ENCODE results near the gene LMAN1L.

DNA sequence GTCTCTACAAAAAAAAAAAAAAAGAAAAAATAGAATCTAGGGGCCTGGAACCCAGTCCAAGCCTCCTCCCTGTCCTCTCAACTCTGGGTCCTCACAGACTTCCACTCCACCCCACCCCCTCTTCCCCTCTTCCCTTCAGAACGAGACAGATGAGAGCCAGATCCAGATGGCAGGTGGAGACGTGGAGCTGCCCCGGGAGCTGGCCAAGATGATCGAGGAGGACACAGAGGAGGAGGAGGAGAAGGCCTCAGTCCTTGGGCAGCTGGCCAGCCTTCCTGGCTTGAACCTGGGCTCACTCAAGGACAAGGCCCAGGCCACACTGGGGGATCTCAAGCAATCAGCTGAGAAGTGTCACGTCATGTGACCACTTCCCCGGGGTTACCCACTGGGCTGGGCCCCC is 17.4 kb downstream of the LMAN1L start:
- TF ChIP-seq, protein P1, sequence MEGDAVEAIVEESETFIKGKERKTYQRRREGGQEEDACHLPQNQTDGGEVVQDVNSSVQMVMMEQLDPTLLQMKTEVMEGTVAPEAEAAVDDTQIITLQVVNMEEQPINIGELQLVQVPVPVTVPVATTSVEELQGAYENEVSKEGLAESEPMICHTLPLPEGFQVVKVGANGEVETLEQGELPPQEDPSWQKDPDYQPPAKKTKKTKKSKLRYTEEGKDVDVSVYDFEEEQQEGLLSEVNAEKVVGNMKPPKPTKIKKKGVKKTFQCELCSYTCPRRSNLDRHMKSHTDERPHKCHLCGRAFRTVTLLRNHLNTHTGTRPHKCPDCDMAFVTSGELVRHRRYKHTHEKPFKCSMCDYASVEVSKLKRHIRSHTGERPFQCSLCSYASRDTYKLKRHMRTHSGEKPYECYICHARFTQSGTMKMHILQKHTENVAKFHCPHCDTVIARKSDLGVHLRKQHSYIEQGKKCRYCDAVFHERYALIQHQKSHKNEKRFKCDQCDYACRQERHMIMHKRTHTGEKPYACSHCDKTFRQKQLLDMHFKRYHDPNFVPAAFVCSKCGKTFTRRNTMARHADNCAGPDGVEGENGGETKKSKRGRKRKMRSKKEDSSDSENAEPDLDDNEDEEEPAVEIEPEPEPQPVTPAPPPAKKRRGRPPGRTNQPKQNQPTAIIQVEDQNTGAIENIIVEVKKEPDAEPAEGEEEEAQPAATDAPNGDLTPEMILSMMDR (IDR thresholded peaks at IDR 0.05) = no peak
- TF ChIP-seq POLR2A (IDR thresholded peaks at IDR 0.05) (no peak), POLR2AphosphoS5 (IDR thresholded peaks at IDR 0.05) (no peak)

All from breast epithelium (tissue), 3 donors.